K562 (cell line): ENCODE data around the gene MAPKAPK2. TPM values are rescaled to one million over a fixed set of nuclear protein-coding genes. Genes with fewer than 3 reads are reported as not detected.

Experiments
- ADNP ChIP-seq: fragments of 200-800 bp; sonication (Bioruptor generic); IDR thresholded peaks from 2 replicates; pipeline ENCODE4 v1.6.1; 2016; ENCODE audit warnings: missing genetic modification characterization, missing compliant biosample characterization
- BHLHE40 ChIP-seq: IDR thresholded peaks from 2 replicates; pipeline ENCODE4 v1.6.1; 2011; ENCODE audit warnings: low read length, improper control_type of control experiment
- L3MBTL2 ChIP-seq: fragments of 450-650 bp; IDR thresholded peaks from 2 replicates; pipeline ENCODE4 v1.6.1; 2016; ENCODE audit warnings: mild to moderate bottlenecking, moderate library complexity
- MAFG ChIP-seq: fragments of 450-650 bp; conservative IDR thresholded peaks from 2 replicates; pipeline ENCODE4 v1.6.1; 2016; ENCODE audit warnings: missing genetic modification characterization, missing compliant biosample characterization
- MEIS2 ChIP-seq: fragments of 450-650 bp; IDR thresholded peaks from 2 replicates; pipeline ENCODE4 v1.6.1; 2014; ENCODE audit warnings: mild to moderate bottlenecking; ENCODE audit not compliant: partially characterized antibody
- POLR2AphosphoS2 ChIP-seq: IDR thresholded peaks from 2 replicates; pipeline ENCODE4 v1.6.1; 2012; ENCODE audit warnings: low read length, improper control_type of control experiment
- RBM25 ChIP-seq: fragments of 200-400 bp; formaldehyde crosslinking; IDR thresholded peaks from 2 replicates; pipeline ENCODE4 v1.6.1; 2018; ENCODE audit warnings: low read length, low read depth, moderate library complexity; ENCODE audit not compliant: severe bottlenecking
- SRSF3 ChIP-seq: fragments of 200-400 bp; formaldehyde crosslinking; IDR thresholded peaks from 2 replicates; pipeline ENCODE4 v1.6.1; 2016; ENCODE audit warnings: mild to moderate bottlenecking, low read length, moderate library complexity; ENCODE audit not compliant: insufficient read depth
- THRB ChIP-seq: fragments of 450-650 bp; formaldehyde crosslinking; conservative IDR thresholded peaks from 2 replicates; pipeline ENCODE4 v1.4.0; 2022; ENCODE audit warnings: mild to moderate bottlenecking, missing genetic modification characterization
- ZNF511 ChIP-seq: sonication (generic); formaldehyde crosslinking; IDR thresholded peaks from 2 replicates; pipeline ENCODE4 v1.8.0; 2022; ENCODE audit warnings: mild to moderate bottlenecking, missing genetic modification reagents
- ZNF609 ChIP-seq: sonication (generic); formaldehyde crosslinking; IDR thresholded peaks from 2 replicates; pipeline ENCODE4 v1.8.1; 2023; ENCODE audit warnings: missing genetic modification reagents, mild to moderate bottlenecking, borderline replicate concordance
- ZNF79 ChIP-seq: fragments of 250-450 bp; sonication (Bioruptor Pico); IDR thresholded peaks from 2 replicates; pipeline ENCODE4 v1.4.0; 2020; ENCODE audit warnings: low read depth, mild to moderate bottlenecking, moderate library complexity
- polyA plus RNA-seq, 8 experiments: library from polyadenylated mRNA; depleted of rRNA in 4 of 8; stranded (reverse) in 5 of 8; unstranded in 3 of 8; fragments of >200 nt; fragmentation: Nextera tagmentation in 2 of 8; fragmentation: Illumina TruSeq in 1 of 8; extraction: Ambion mirVana in 2 of 8; extraction: Trizol in 1 of 8; gene quantifications; 2 replicates each; pipeline versions ENCODE4 v1.2.1 to v1.2.3, GENCODE V29; 2011 to 2014; ENCODE audit warnings: inconsistent platforms in 1 of 8, missing spikeins in 1 of 8
- total RNA-seq, 7 experiments: library from RNA; depleted of rRNA in 6 of 7; stranded (reverse); fragments of >200 nt in 6 of 7; fragmentation: Illumina TruSeq in 2 of 7; extraction: Trizol in 2 of 7; gene quantifications; 2 replicates each; pipeline versions ENCODE4 v1.2.1 to v1.2.3, GENCODE V29; 2011 to 2021; ENCODE audit warnings: low replicate concordance in 1 of 7

The MAPKAPK2 gene
- total and polyA plus RNA-seq, 9 of the 15 experiments (the other 6 are each of a cell fraction or from before 2014, with no cell fraction given): 0.63 to 94.2 (median 52.1) TPM

GRCh38 chr1:206709772-206710459 lies 25.2 kb downstream of the MAPKAPK2 start (continued):
- TF ChIP-seq ZNF609 (CRISPR knock-in tag) (no peak), BHLHE40 (no peak), MAFG (tag) (no peak), ZNF511 (CRISPR knock-in tag) (no peak), SRSF3 (no peak), ADNP (tag) (no peak), MEIS2 (peak; percentile 4), RBM25 (no peak), ZNF79 (CRISPR knock-in tag) (no peak), L3MBTL2 (peak; percentile 43; the same call in 1 of the 2 replicates), POLR2AphosphoS2 (no peak), THRB (CRISPR knock-in tag) (no peak)
